ENCODE results near the gene MGLL. TPM values are rescaled to one million over a fixed set of nuclear protein-coding genes. Genes with fewer than 3 reads are reported as not detected.

Gene MGLL
- total RNA-seq, 1 experiment from 2014 or later = 6.8 TPM

DNA sequence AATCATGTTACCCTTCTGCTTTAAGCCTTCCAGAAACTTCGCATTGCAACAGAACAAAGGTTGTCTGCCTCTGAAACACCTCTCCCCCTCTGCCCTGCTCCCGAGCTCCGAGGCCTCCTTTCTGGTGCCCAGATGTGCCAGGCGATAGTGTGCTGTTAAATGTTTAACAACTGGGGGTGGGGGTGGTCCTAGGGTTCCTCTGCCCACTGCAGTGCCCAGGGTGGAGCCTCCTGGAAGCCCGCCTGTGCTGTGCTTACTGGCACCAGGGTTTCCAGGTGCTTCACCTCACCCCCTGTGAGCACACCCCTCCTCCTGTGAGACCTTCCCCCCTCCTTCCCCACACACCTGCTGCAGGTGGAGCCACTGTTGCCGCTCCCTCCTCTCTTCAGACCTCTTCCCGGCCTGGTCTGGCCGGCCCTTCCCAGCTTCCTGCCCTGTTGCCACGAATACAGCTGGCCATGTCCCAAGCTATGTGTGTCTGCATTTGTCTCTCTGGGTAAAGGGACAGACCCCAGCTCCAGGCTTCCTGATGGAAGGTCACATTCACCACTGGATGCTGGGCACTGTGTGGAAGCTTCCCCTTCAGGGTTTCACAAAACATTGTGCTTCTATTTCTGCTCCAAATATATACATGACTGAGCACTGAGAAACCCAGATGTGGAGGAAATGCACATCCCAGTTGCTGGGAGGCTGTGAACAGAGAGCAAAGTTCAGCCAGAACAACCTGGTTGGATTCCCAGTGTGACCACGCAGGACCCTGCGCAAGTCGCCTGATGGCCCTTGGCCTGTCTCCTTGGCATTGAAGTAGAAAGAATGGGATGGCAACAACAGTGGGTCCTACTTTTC, 37.2 kb downstream of the MGLL start:
- ChIA-PET POLR2A (no interaction called here), RAD21 (ENCODE audit: low non-redundant PET in 1 of 2, low total read pairs in 2 of 2, uncharacterized antibody in 2 of 2, unreplicated experiment in 2 of 2) (no interaction called here), CTCF (no interaction called here)
- H4K20me1 ChIP-seq (ENCODE audit: insufficient read depth) = no peaks in the 10 kb centered on the region
- H3K27ac ChIP-seq (ENCODE audit: low read depth, low read length) = no peak overlapping the region
- ATAC-seq (no peak), DNase-seq (ENCODE audit: low read depth, low spot score) (no peak)
- H3K4me1 ChIP-seq (ENCODE audit: control insufficient read depth in 1 of 2, insufficient read depth in 2 of 2, low read length in 2 of 2) = peaks cover 2 to 23% of the 10 kb centered on the region in 2 experiments; a peak in 2 of 4 replicates
- intact Hi-C loops (cut with micrococcal nuclease) = no loop called here
- H3K4me2 ChIP-seq (ENCODE audit: low read length) = no peak overlapping the region
- H2AFZ ChIP-seq (ENCODE audit: low read depth, low read length, poor library complexity, severe bottlenecking) = no peak overlapping the region
- H3K9me2 ChIP-seq (ENCODE audit: insufficient read depth) = no peaks in the 10 kb centered on the region
- no peaks in the 10 kb centered on the region for H3K27me3 ChIP-seq (ENCODE audit: insufficient read depth, low read length)
- TF ChIP-seq ZFX (IDR thresholded peaks at IDR 0.05) (no peak), SIN3A (IDR thresholded peaks at IDR 0.05; ENCODE audit: low read depth) (no peak), ELF1 (IDR thresholded peaks at IDR 0.05; ENCODE audit: borderline replicate concordance, low read depth) (no peak), CEBPB (IDR thresholded peaks at IDR 0.05; ENCODE audit: low read depth) (no peak), SP1 (IDR thresholded peaks at IDR 0.05; ENCODE audit: low read depth) (no peak), SRF (IDR thresholded peaks at IDR 0.05; ENCODE audit: low read depth) (no peak), TCF7L2 (IDR thresholded peaks at IDR 0.05; ENCODE audit: borderline replicate concordance, extremely low read depth, insufficient read depth, insufficient read length) (no peak), YY1 (IDR thresholded peaks at IDR 0.05; ENCODE audit: extremely low read depth, insufficient replicate concordance, low read depth, low read length) (no peak), EZH2 (IDR thresholded peaks at IDR 0.05) (no peak), POLR2A (IDR thresholded peaks at IDR 0.05; ENCODE audit: borderline replicate concordance, extremely low read depth, insufficient read depth, insufficient read length) (no peak), ZNF274 (IDR thresholded peaks at IDR 0.05; ENCODE audit: low read depth, low read length) (no peak), RAD21 (IDR thresholded peaks at IDR 0.05; ENCODE audit: low read depth) (no peak), FOSL1 (IDR thresholded peaks at IDR 0.05; ENCODE audit: low read depth) (no peak), JUND (IDR thresholded peaks at IDR 0.05) (no peak), EZH2phosphoT487 (IDR thresholded peaks at IDR 0.05; ENCODE audit: borderline replicate concordance) (no peak), CBX3 (IDR thresholded peaks at IDR 0.05; ENCODE audit: low read depth) (no peak), MAX (IDR thresholded peaks at IDR 0.05) (no peak)
- TF ChIP-seq, protein P1, sequence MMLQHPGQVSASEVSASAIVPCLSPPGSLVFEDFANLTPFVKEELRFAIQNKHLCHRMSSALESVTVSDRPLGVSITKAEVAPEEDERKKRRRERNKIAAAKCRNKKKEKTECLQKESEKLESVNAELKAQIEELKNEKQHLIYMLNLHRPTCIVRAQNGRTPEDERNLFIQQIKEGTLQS (IDR thresholded peaks at IDR 0.05) = no peak
- H3K79me2 ChIP-seq (ENCODE audit: insufficient read depth, low read length) = no peaks in the 10 kb centered on the region
- BruUV-seq (replicated peaks) = no TSS peak
- H3K4me3 ChIP-seq (replicated peaks in 1 of 2; ENCODE audit: low read depth in 1 of 2, low read length in 2 of 2) = no peak overlapping the region
- no peaks in the 10 kb centered on the region for H3K9me3 ChIP-seq (ENCODE audit: control insufficient read depth in 1 of 2, insufficient read depth in 1 of 2, low read depth in 1 of 2, low read length in 2 of 2)
- no peak overlapping the region for H3K9ac ChIP-seq (ENCODE audit: low read length)
- H3K36me3 ChIP-seq (ENCODE audit: control insufficient read depth in 1 of 2, insufficient read depth in 2 of 2, low read length in 2 of 2) = no peaks in the 10 kb centered on the region
